Right atrium auricular region (tissue), 2 donors: ENCODE results near the gene TPPP3. TPM values are rescaled to one million over a fixed set of nuclear protein-coding genes. Genes with fewer than 3 reads are reported as not detected.

Source experiments
- DNase-seq: peaks from one replicate; pipeline ENCODE4 v3.0.0-alpha.2; 2019; ENCODE audit warnings: low spot score
- H3K27ac ChIP-seq, 2 donors: fragments of 200-600 bp; sonication (generic); 1 replicate in 1 of 2; 2 replicates in 1 of 2; pipeline ENCODE4 v1.5.1; 2016 to 2019
- H3K27me3 ChIP-seq, 2 donors: fragments of 200-600 bp; sonication (generic); one replicate each; pipeline versions ENCODE4 v1.5.1 to v1.6.0; 2017 to 2019
- H3K36me3 ChIP-seq: fragments of 200-600 bp; sonication (generic); one replicate; pipeline ENCODE4 v1.5.1; 2016
- H3K4me1 ChIP-seq, 2 donors: fragments of 200-600 bp; sonication (generic); one replicate each; pipeline versions ENCODE4 v1.5.1 to v1.6.0; 2017 to 2019
- H3K4me3 ChIP-seq, 2 donors: fragments of 200-600 bp; sonication (generic); 1 replicate in 1 of 2; 2 replicates in 1 of 2; pipeline ENCODE4 v1.5.1; 2017 to 2019; ENCODE audit warnings: mild to moderate bottlenecking in 1 of 2, moderate library complexity in 1 of 2
- H3K9me3 ChIP-seq, 2 donors: fragments of 200-600 bp; sonication (generic); one replicate each; pipeline ENCODE4 v1.5.1; 2019
- CTCF ChIP-seq, 2 donors: fragments of 200-600 bp; sonication (generic); IDR thresholded peaks; one replicate each; pipeline ENCODE4 v1.5.1; 2019; ENCODE audit warnings: antibody characterized with exemption in 2 of 2
- total RNA-seq, 2 donors: library from RNA; depleted of rRNA; stranded (reverse); fragments of >200 nt; gene quantifications; one replicate each; pipeline ENCODE4 v1.1.0, GENCODE V29; 2016

TPPP3 gene
- total RNA-seq, 2 donors from 2014 or later = 24.1 to 56.4 TPM

- Histone ChIP-seq H3K27me3 (no peaks in the 10 kb centered on the region), H3K27ac (peak overlapping the region; percentile 67 to 71), H3K36me3 (no peaks in the 10 kb centered on the region)
These were observed 3.1 kb upstream of the TPPP3 start for GRCh38 chr16:67396159-67397035.

GRCh38 chr16:67395458-67396158 is 2.3 kb upstream of the TPPP3 start:
- TF ChIP-seq CTCF (IDR thresholded peaks at IDR 0.05) = no peak
- DNase-seq = no peak
- no peaks in the 10 kb centered on the region for H3K27me3 ChIP-seq
- peaks cover 0 to 92% of the 10 kb centered on the region in 2 donors for H3K4me1 ChIP-seq
- no peak overlapping the region for H3K4me3 ChIP-seq
- peak overlapping the region in 1 of 2 donors; percentile 24 for H3K27ac ChIP-seq
- no peaks in the 10 kb centered on the region for H3K36me3 ChIP-seq
- H3K9me3 ChIP-seq = no peaks in the 10 kb centered on the region

More at GRCh38 chr16:67396159-67397035, 3.1 kb upstream of the TPPP3 start:
- peaks cover 0 to 84% of the 10 kb centered on the region in 2 donors for H3K4me1 ChIP-seq
- DNase-seq = peak; percentile 94
- no peak overlapping the region for H3K4me3 ChIP-seq
- TF ChIP-seq CTCF (IDR thresholded peaks at IDR 0.05) = no peak
- no peaks in the 10 kb centered on the region for H3K9me3 ChIP-seq

GRCh38 chr16:67395105-67395457 is 1.8 kb upstream of the TPPP3 start:
- Histone ChIP-seq H3K4me3 (no peak overlapping the region), H3K27me3 (no peaks in the 10 kb centered on the region), H3K4me1 (peaks cover 0 to 98% of the 10 kb centered on the region in 2 donors)

GRCh38 chr16:67394155-67395104 is 1.1 kb upstream of the TPPP3 start:
- TF ChIP-seq CTCF (IDR thresholded peaks at IDR 0.05) = no peak
- H3K36me3 ChIP-seq = no peaks in the 10 kb centered on the region
- no peaks in the 10 kb centered on the region for H3K9me3 ChIP-seq
- H3K4me3 ChIP-seq = peak overlapping the region in 1 of 2 donors; percentile 61
- no peak for DNase-seq
- peak overlapping the region; percentile 64 to 72 for H3K27ac ChIP-seq
- H3K4me1 ChIP-seq = peaks cover 0 to 99% of the 10 kb centered on the region in 2 donors
- no peaks in the 10 kb centered on the region for H3K27me3 ChIP-seq

More at GRCh38 chr16:67395105-67395457, 1.8 kb upstream of the TPPP3 start:
- Histone ChIP-seq H3K27ac (peak overlapping the region; percentile 16 to 30), H3K9me3 (no peaks in the 10 kb centered on the region), H3K36me3 (no peaks in the 10 kb centered on the region)
- no peak for TF ChIP-seq CTCF (IDR thresholded peaks at IDR 0.05)
- DNase-seq = no peak

- Histone ChIP-seq H3K4me3 (peak overlapping the region; percentile 28 to 61), H3K36me3 (no peaks in the 10 kb centered on the region), H3K27ac (peak overlapping the region; percentile 64 to 72), H3K27me3 (no peaks in the 10 kb centered on the region), H3K4me1 (peaks cover 0 to 96% of the 10 kb centered on the region in 2 donors), H3K9me3 (no peaks in the 10 kb centered on the region)
- no peak for TF ChIP-seq CTCF (IDR thresholded peaks at IDR 0.05)
- DNase-seq = no peak
These were observed 473 bp upstream of the TPPP3 start for GRCh38 chr16:67393788-67394154.
